ENCODE measurements around the gene ZNF318.

The ZNF318 gene

DNA sequence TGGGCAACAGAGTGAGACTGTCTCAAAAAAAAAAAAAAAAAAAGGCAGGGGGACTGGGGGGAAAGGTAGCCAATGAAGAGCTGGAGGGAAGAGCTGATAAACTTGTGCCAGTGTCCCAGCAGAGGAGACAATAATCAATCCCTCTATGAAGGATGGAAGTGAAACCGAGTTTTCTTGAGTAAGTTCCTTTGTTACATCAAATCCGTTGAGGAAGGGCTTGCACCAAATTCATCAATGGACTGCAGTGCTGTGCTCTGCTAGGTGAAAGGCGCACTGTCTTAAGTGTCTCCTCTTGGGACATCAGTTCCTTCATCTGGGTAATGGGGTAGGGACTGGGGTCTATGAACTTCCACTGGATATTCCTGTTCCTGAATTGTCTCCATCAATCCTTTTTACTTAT lies 57.8 kb downstream of the ZNF318 start:
- no peak overlapping the region for H3K4me3 ChIP-seq (replicated peaks in 1 of 2; ENCODE audit: low read depth in 2 of 2, low read length in 2 of 2)
- no peak for DNase-seq (ENCODE audit: low read depth in 2 of 2)
- TF ChIP-seq, protein P1, sequence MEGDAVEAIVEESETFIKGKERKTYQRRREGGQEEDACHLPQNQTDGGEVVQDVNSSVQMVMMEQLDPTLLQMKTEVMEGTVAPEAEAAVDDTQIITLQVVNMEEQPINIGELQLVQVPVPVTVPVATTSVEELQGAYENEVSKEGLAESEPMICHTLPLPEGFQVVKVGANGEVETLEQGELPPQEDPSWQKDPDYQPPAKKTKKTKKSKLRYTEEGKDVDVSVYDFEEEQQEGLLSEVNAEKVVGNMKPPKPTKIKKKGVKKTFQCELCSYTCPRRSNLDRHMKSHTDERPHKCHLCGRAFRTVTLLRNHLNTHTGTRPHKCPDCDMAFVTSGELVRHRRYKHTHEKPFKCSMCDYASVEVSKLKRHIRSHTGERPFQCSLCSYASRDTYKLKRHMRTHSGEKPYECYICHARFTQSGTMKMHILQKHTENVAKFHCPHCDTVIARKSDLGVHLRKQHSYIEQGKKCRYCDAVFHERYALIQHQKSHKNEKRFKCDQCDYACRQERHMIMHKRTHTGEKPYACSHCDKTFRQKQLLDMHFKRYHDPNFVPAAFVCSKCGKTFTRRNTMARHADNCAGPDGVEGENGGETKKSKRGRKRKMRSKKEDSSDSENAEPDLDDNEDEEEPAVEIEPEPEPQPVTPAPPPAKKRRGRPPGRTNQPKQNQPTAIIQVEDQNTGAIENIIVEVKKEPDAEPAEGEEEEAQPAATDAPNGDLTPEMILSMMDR (IDR thresholded peaks at IDR 0.05; ENCODE audit: low read depth, low read length), result no peak

DNA sequence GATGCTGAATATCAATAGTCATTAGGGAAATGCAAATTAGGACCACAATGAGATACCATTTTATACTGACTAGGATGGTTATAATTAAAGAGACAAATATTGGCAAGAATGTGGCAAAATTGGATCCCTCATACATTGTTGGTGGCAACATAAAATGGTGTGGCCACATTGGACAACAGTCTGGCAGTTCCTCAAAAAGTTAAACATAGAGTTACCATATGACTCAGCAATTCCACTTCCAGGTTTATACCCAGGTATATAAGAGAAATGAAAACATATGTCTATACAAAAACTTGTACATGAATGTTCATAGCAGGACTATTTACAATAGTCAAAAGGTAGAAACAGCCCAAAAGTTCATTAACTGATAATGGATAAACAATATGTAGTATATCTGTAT lies 58.8 kb downstream of the ZNF318 start:
- H3K4me3 ChIP-seq (replicated peaks in 1 of 2; ENCODE audit: low read depth in 2 of 2, low read length in 2 of 2), result no peak overlapping the region
- TF ChIP-seq, protein P1 (IDR thresholded peaks at IDR 0.05; ENCODE audit: low read depth, low read length), result no peak
- DNase-seq (ENCODE audit: low read depth in 2 of 2), result no peak

DNA sequence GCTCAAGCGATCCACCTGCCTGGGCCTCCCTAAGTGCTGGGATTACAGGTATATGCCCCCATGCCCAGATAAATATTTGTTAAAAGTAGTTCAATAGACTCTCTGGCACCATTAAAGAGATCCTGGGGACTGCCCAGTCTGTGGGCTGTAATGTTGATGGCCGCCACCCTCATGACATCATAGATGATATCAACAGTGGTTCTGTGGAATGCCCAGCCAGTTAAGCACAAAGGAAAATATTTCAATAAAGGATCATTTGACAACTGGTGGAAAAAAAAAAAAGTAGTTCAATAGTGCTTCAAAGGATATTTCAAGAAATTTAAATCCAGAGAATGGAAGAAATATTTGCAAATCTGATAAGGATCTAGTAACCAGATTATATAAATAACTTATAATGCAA lies 59.3 kb downstream of the ZNF318 start:
- no peak overlapping the region for H3K4me3 ChIP-seq (replicated peaks in 1 of 2; ENCODE audit: low read depth in 2 of 2, low read length in 2 of 2)
- no peak for DNase-seq (ENCODE audit: low read depth in 2 of 2)
- TF ChIP-seq, protein P1 (IDR thresholded peaks at IDR 0.05; ENCODE audit: low read depth, low read length), result no peak

DNA sequence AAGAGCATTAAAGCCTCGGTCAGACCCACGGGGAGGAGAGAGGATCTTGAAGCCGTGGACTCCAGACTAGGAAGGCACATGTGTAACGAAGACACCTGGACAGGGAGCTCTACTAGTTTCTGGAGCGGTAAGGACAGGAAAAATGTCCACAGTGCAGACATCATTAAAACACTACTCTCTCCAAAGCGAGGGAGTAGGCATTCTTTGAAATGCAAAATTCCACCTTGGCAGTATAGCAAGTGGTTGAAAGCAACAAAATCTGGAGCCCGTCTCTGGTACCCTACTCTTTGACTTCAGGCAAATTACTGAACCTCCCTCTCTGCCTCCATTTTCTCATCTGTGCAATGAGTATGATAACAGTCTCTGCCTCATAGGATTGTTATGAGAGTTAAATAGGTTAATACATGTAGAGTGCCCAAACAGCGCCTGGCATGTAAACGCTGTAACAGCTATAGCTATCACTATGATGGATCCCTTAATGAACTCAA lies 60.4 kb downstream of the ZNF318 start:
- peak overlapping the region in 1 of 2 donors; percentile 36 for H3K4me3 ChIP-seq (replicated peaks in 1 of 2; ENCODE audit: low read depth in 2 of 2, low read length in 2 of 2)
- DNase-seq (ENCODE audit: low read depth in 2 of 2), result no peak
- TF ChIP-seq, protein P1 (IDR thresholded peaks at IDR 0.05; ENCODE audit: low read depth, low read length), result no peak

DNA sequence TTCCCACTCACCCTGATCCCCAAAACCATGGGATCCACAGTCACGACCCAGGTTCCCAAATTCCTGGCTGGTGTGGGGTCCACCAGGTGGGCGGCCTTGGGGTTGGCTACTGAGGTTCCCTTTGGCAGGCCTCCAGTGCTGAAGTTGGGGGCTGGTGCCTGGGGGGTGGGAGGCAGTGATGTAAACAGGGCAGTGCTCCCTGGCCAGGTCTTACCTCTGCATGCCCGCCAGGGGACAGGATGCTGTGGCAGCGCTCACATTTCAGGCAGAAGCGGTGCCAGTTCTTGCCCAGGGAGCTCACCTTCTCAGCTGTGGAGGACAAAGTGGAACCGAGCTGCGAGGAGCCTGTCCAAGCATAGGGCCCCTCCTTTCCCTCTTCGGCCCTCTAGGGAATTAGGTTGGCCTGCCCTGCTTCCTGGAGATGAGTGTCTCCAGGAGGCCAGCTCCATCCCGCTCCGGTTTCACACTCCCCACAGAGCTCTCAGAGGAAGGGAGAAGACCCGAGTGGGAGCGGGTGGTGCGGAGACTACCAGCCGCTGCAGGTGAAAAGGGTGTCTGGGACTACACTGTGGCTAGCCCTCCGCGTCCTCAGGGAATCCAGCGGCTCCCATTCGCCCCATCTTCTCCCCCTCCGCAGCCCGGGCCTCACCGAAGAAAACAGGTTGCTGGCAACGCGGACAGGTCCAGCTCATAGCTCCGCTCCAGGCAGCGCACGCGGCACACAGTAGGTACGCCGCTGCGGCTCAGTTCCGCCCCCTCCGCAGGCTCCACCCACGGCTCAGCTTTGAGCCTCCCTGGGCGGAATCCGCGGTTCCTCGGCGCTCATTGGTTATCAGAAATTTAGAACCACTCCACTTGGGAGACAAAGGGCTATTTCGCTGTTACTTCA lies 61.1 kb downstream of the ZNF318 start, which contains the start of gene CRIP3:
Gene CRIP3 (minus strand): TSS at position 726 of the 889 bp plus-strand sequence. CDS start 34 bp downstream, at position 692.
- H3K4me3 ChIP-seq (replicated peaks in 1 of 2; ENCODE audit: low read depth in 2 of 2, low read length in 2 of 2), result peak within 1 kb of the TSS; percentile 36 to 41
- peak; percentile 65 to 75 for DNase-seq (ENCODE audit: low read depth in 2 of 2)
- TF ChIP-seq, protein P1 (IDR thresholded peaks at IDR 0.05; ENCODE audit: low read depth, low read length), result peak; percentile 47

DNA sequence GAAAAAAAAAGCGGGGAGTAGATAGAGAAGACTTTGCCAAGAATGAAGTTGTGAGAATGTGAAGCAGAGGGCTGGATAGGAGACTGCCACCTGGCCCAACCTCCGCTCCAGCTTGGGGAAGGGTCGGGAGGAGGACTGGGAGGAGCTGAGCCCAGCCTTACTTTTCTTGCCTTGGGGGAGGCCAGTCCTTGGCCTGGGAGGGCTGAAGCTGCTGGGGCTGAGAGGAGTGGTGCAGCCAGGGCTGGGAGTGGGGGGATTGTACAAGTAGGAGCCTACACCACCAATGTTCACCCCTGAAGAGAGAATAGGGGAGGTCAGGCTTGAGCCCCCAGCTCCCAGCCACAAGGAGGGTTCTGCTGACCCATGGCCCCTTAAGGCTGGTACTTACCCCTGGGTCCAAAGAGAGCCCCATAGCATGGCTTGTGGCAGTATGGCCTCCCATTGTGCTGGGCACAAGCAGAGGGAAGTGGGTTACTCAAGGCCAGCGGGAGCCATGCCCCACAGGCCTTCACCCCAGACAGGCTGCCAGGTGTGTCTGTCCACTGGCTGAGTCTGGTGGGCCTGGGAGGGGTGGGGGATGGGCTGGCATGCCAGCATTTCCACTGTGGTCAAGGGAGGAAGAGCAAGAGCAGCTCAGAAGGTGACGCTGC lies 61.9 kb downstream of the ZNF318 start:
- no peak overlapping the region for H3K4me3 ChIP-seq (replicated peaks in 1 of 2; ENCODE audit: low read depth in 2 of 2, low read length in 2 of 2)
- DNase-seq (ENCODE audit: low read depth in 2 of 2), result no peak
- TF ChIP-seq, protein P1 (IDR thresholded peaks at IDR 0.05; ENCODE audit: low read depth, low read length), result no peak

All from cardiac fibroblast (primary cell).